Hippocampal formation (tissue), 2 donors: ENCODE data around the gene AHNAK.
"Not testable (repeated sequence)": the region's sequence is repeated elsewhere in the genome, so short reads cannot be mapped to it uniquely, and the experiment has no call there.

ENCODE experiments used
- DNase-seq, 2 donors: peaks; one replicate each; lab custom pipeline; 2025; lab: John Stamatoyannopoulos, UW

The AHNAK gene

GRCh38 chr11:62573592-62574362 lies 27.2 kb upstream of the AHNAK start, which contains the start of gene EEF1G:
EEF1G (minus strand) TSS chr11:62573891; CDS start chr11:62573842, 49 bp downstream.
- peak; percentile 98 to 100 for DNase-seq

GRCh38 chr11:62573006-62573591 lies 26.5 kb upstream of the AHNAK start:
- no peak for DNase-seq

- no peak for DNase-seq
These were observed 25.8 kb upstream of the AHNAK start for GRCh38 chr11:62572431-62572830.

DNA sequence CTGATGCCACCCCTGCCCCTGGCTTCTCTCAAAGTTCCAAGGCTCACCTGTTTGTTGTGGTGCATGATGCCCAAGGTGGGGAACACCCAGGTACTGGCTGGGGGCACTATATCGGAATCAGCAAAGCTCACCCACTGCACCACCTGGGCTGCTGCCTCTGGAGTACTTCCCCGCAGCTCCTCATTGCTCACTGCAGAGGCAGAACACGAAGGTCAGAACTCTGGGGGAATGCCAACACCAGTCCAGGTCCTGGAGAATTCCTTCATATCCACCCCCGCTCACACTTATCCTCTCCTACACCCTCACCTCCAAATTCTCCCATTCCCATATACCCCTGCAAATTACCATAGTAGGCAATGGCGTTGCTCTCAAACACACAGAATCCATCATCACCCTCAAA lies 24.9 kb upstream of the AHNAK start:
- DNase-seq = not testable (repeated sequence)

DNA sequence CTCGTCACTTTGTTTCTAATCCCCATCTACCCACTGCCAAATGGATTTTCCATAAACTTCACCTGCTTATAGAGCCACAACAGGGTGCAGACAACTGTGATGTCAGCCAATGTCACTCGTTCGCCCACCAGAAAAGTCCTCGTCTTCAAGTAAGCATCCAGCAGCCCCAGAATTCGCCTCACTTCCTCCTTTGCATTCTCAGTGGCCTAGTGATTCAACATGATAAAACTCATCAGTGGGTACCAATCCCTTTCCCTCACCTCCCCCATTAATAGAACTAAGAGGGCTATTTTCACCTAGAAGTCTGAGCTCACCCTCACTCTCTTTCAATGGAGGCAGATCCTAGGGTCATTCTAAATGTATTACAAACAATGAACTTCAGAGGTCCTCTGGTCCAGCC lies 24.3 kb upstream of the AHNAK start:
- DNase-seq = not testable (repeated sequence)

DNA sequence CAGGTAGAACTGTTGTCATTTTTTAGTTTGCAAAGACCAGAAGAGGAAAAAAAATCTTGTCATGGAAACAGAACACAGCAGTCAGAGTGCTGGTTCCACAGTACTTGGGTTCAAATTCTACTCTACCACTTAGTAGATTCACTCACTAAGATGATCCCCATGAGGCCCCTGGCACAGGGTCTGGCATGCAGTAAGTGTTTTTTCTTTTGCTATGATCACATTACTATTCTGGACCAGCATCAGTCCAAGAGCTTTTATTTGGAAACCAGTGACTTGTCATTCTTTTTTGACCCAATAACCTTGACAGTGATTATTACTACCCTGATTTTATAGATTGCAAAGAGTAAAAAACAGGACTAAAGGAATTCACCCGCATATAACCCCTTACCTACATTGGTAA lies 23.0 kb upstream of the AHNAK start:
- no peak for DNase-seq

- DNase-seq = no peak
These were observed 20.5 kb upstream of the AHNAK start for GRCh38 chr11:62567018-62567633.

DNA sequence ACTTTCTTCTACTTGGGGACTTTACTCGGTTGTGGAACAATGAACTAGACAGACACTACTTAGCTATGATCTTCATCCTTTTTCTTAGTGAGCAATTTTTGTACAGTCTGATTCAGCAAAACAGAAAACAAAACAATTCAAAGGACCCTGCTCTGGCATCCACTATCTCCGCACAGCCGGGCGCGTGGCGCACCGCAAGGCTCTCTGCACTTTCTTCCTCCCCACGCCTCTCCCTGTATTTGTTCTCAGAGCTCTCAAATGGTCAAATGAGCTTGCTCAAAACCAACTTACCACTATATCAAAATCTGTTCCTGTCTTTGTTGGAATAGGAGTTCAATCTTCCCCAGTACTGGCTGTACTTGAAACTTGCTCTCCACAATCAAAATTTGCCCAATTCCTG lies 19.6 kb upstream of the AHNAK start:
- DNase-seq = no peak

- DNase-seq = no peak
These were observed 18.6 kb upstream of the AHNAK start for GRCh38 chr11:62565100-62565802.

DNA sequence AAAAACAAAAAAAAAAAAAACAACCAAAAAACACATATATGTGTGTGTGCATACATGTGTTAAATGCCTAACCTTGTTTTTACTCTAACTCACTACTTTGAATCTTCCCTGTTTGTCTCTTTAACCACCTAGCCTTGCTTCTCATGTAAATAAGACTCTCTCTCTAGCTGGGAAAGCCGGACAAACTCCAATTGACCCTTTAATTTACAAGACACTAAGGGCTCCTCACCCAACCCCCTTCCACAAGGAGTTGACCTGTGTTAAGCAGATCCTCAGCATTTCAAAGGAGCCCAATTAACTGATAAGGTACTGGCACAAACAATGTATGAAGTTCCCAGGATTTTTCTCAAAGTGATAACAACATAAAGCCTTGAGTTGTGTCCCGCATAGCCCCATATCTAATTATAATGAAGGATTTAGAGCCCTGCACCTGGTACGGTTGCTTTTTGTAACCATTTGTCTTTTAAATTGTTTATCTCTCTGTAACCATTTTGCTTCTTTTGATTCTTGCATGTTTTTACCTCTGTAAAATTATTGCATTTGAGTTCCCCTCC lies 15.1 kb upstream of the AHNAK start:
- DNase-seq = not testable (repeated sequence)

GRCh38 chr11:62560566-62561103 lies 14.0 kb upstream of the AHNAK start:
- peak in 1 of 2 donors; percentile 35 for DNase-seq

- not testable (repeated sequence) for DNase-seq
These were observed 13.0 kb upstream of the AHNAK start for GRCh38 chr11:62559626-62560025.

GRCh38 chr11:62559204-62559603 lies 12.6 kb upstream of the AHNAK start:
- DNase-seq = no peak

DNA sequence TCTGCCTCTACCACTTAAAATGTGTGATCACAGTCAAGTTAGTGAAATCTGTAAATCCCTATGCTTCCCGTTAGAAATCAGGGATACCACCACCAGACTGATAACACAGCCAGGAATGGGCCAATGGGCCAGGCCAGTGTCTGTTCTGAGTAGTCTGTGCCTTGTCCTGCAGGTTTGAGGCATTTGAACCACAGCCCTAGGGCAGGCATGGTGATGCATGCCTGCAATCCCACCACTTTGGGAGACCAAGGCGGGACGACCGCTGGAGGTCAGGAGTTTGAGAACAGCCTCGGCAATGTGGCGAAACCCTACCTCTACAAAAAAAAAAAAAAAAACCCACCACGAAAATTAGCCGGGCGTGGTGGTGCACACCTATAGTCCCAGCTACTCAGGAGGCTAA lies 12.1 kb upstream of the AHNAK start:
- no peak for DNase-seq

- no peak for DNase-seq
These were observed 10.4 kb upstream of the AHNAK start for GRCh38 chr11:62556875-62557631.

- DNase-seq = peak; percentile 45 to 54
These were observed 9.7 kb upstream of the AHNAK start for GRCh38 chr11:62556108-62556874.

- no peak for DNase-seq
These were observed 9.0 kb upstream of the AHNAK start for GRCh38 chr11:62555464-62556107.

- no peak for DNase-seq
These were observed 8.0 kb upstream of the AHNAK start for GRCh38 chr11:62554387-62555167.

- no peak for DNase-seq
These were observed 7.3 kb upstream of the AHNAK start for GRCh38 chr11:62553839-62554361.
